GM21423 (cell line): ENCODE data around the gene CDR2.
"Not testable (repeated sequence)": the region's sequence is repeated elsewhere in the genome, so short reads cannot be mapped to it uniquely, and the experiment has no call there.

ENCODE experiments used
- ATAC-seq: cut with Tn5 transposase; IDR thresholded peaks from one replicate; pipeline ENCODE4 v1.9.1; 2021; ENCODE audit warnings: mild to moderate bottlenecking, moderate library complexity; ENCODE audit not compliant: unreplicated experiment

The CDR2 gene

DNA sequence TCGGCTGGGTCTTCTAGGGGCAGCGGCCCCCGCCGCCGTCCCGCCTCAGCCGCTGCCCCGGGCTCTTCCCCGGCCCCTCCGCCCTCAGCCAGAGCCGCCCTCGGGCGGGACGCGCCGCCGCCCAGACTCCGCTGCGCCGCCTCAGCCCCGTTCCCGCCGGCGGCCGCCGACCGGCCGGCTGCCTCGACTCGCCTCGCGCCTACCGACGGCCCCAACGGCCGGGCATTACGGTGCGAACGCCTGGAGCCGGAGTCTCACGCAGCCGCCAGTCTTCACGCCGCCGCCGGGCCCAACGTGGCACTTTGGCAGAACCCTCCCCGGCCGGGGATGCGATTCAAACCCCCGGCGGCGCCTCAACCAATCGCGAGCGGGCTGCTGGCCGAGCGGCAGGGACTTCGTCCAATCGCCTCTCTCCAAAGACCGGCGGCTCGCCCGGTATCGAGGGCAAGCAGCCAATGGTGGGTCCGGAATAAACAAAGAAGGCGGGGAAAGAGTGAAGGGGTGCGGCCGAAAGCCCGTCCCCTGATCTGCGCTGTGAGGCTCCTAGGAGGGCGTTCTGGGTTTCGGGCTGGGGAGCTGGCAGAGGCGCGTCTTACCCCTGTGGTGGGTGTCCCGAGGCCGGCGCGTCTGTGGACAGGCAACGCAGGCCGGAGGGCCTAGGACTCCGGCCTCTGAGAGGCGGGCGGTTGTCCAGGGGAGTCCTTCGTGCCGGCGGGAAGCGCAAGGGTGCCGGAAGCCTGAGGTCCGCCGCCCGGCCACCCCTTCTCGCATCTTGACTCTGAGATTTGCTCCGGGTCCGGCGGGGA is at the start of gene CDR2:
Gene CDR2, minus strand, starts transcription at position 309 of the 806 bp plus-strand sequence. CDS start 310 bp downstream, outside the sequence.
- ATAC-seq: peak; percentile 90

DNA sequence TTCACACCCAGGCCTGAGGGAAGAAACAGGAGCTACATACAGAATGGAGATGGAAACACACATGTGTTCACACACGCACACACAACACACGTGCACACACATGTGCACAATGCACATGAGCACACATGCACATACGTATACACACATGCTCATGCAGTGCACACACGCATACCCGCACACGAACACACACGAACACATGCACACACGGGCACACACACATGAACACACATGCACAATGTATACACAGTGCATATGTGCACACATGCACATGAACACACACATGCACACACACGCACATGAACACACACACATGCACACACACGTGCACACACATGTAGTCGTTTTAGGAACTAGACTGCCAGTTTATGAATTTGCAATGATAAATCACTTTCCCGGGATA is 49.3 kb upstream of the CDR2 start:
- no peak for ATAC-seq

DNA sequence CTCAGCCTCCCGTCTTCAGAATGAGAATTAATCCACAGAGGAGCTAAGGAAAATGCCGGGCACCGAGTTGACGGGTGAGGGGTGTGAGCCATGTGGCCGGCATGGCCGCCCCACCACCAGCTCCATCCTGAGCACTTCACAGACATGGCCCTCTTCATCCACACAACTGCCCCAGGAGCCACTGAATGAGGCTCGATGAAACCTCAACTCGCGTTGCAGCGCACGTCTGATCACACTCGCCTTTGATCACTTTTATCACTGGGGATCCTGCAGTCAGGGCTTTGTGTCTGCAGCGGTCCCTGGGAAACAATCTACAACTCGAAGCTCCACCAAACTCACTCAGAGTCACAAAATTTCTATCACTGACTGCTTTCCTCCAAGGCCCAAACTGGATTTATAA is 46.7 kb upstream of the CDR2 start:
- no peak for ATAC-seq

DNA sequence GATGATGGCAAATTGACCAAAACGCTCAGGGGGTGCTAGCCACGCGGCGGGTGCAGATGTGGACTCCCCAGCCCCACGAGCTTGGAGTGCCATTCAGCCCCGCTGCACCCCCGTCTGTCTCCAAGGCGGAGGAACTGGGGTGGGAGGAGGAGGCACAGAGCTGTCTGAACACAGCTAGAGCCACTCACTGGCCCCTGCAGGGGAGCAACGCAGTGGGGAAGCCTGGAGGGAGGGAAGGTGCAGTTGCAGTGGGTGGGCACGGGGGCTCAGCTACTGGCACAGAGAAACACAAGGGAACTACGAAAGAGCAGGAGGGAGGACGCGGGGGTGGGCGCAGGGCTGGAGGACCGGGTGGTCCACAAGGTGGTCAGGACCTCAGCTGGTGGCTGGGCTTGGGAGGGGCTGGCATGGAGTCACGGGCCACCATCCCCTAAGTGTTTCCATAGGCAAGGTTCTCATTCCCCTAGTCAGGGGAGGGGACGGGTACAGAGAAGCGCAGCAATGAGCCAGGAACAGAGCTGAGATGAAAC is 46.3 kb upstream of the CDR2 start:
- ATAC-seq: no peak

DNA sequence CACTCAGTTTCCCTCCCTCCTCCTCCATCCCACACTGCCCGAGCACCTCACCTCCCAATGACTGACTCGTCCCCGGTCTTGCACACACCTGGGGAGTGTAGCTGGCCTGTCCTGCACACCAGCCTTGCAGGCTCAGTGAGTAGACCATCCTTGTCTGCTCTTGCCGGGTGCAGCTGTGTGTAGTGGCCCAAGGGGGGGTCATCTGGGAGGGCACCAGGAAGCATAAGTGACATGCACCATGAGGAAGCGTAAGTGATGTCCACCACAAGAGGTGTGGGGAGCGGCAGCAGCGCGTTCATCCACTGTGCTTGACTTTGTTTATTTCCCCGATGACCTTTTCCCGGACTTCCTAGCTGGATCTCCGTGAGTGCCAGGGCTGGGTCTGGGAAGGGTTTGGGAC is 45.5 kb upstream of the CDR2 start:
- ATAC-seq: no peak

DNA sequence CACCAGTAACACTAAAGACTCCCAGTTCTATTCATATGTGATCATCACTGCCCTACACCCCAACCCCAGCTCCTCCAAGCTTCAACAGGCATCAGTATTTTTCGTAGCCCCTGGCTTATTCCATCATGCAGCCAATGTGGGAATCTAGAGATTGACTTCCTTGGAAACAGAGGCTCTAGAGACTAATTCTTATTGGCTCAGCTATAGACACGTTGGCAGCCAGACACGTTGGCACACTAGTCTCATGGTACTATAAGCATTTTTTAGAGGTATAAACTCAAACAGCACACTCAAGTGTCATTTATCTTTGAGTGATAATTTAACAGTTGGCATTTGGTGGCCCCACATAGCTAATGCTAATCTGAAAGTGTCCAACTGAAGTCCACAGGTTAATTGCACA is 44.4 kb upstream of the CDR2 start:
- ATAC-seq: no peak

DNA sequence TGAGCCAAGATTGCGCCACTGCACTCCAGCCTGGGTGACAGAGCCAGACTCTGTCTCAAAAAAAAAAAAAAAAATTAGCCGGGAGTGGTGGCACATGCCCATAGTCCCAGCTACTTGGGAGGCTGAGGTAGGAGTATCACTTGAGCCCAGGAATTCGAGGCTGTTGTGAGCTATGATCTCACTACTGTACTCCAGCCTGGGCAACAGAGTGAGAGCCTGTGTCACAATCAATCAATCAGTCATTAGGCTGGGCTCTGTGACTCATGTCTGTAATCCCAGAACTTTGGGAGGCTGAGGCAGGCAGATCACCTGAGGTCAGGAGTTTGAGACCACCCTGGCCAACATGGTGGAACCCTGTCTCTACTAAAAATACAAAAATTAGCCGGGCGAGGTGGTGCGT is 43.4 kb upstream of the CDR2 start:
- ATAC-seq: not testable (repeated sequence)

DNA sequence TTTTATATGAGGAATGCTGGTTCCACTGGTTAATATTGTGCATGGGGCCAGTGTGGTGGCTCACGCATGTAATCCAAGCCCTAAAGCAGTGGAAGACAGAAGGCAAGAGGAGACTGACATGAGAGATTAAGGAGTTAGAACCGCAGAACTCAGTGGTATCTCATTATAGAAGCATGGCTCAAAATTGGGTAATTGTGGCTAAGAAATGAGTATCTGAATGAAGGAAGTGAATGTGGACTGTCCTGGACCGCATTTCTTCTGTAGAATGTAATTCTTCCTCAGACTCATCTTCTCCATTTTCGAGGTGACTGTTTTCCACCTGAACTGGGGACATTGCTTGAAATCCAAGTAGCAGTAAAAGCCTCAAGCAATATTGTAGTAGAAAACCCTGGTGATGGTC is 42.6 kb upstream of the CDR2 start:
- ATAC-seq: no peak

DNA sequence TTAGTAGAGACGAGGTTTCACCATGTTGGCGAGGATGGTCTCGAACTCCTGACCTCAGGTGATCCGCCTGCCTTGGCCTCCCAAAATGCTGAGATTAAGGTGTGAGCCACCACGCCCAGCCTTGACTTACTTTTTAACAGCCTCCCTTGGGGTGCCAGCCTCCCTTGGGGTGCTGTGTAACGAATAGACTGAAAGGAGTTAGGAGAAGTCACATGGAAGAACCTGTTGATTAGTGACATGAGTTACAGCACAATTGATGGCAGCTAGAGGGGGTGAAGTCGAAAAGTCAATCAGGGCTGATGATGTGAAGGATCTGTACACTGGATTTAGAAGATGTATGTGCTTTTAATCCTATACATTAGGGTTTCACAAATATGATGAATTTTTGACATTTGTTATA is 39.4 kb upstream of the CDR2 start:
- no peak for ATAC-seq

DNA sequence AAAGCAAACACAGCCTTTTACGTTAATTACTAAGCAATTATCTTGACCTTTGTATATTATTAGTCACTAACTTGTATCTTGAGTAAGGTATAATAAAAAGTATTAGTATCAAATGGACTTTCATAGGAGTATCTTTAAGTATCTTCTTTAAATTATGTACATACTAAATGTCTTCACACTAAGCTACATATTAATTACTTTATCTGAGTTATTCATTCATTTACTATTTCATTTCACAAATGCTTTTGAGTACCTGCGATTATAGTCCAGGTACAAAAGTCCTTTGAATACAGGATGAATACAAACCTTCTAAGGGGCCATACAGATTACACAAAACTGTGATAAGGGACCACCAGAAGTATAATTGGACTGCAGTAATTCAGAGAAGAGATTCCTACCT is 33.1 kb upstream of the CDR2 start:
- no peak for ATAC-seq

DNA sequence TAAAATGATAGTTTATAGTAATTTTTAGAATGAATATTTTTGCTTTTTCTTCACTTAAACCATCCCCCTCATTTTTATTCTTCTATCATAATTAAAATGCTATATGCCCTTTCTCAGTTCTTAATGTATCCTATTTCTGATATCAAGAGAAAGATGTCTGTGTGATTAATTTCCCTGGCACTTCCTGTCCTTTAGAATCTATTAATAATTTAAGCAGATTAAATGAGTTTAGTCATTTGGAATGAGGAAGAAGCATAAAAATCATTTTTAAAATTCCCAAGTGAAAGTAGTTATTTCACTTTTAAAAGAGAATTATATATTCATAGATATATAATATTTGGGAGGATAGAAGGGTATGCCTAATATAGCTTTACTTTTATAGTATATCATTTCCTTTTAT is 27.8 kb upstream of the CDR2 start:
- no peak for ATAC-seq

DNA sequence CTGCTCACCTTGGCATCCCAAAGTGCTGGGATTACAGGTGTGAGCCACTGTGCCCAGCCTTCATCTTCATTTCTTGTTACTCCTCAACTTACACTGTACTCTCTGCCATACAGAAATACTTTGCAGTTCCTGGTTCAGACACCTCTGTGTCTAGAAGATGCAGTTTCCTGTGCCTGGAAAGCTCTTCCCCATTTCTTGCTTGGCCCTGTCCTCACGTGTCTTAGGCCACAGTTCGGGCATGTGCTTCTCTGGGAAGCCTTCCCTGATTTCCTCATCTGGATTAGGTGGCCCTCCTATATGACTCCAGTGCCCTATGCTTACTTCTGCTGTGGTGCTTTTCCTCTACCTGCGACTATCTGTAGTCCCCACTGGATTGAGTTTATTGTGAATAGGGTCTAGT is 26.5 kb upstream of the CDR2 start:
- ATAC-seq: no peak

DNA sequence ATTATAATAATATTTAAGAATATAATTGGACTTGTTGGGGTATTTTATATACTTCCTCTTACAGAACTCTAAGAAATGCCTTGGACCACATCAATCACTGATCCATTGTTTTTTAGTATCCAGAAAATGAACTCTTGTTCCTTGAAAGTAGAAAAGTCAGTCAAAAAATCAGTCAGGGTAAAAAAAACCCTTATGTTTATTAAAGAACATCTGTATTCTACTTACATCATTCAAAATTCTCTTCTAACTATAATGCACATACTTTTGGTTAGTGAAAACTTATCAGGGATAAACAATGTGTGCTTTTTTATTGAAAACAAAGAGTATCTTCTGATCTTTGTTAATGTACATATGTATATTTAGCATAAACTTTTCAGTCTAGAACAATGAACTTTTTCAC is 23.5 kb upstream of the CDR2 start:
- ATAC-seq: no peak

DNA sequence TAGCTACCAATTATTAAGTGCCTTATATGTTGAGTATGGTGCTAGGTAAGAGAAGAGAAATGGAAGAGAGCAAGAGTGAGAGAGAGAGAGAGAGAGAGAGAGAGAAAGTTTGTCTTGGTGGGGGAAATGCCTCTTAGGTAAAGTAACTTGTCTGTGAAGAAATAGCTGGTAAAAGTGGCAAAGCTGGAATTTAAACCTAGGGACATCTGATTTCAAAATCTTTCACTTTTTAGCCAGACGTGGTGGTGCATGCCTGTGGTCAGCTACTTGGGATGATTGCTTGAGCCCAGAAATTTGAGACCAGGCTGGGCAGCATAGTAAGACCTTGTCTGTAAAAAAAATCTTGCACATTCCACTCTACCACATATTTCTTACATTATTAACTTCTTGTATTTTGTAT is 23.0 kb upstream of the CDR2 start:
- ATAC-seq: no peak

DNA sequence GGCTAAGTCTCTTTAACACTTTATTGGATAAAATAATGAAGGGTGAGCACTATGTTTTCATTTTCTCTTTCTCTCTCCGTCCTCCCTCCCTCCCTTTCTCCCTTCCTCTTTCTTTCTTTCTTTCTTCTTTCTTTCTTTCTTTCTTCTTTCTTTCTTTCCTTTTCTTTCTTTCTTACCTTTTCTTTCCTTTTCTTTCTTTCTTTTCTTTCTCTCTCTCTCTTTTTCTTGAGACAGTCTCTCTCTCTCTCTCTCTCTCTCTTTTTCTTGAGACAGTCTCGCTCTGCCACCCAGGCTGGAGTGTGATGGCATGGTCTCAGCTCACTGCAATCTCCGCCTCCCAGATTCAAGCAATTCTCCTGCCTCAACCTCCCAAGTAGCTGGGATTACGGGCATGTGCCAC is 21.5 kb upstream of the CDR2 start:
- ATAC-seq: no peak

DNA sequence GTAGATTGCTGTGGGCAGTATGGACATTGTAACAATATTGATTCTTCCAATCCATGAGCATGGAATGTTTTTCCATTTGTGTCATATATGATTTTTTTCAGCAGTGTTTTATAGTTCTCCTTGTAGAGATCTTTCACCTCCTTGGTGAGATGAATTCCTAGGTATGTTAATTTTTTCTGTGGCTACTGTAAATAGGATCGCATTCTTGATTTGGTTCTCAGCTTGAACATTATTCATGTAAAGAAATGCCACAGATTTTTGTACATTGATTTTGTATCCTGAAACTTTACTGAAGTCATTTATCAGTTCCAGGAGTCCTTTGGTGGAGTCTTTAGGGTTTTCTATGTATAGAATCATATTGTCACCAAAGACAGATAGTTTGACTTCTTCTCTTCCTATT is 19.7 kb upstream of the CDR2 start:
- no peak for ATAC-seq

DNA sequence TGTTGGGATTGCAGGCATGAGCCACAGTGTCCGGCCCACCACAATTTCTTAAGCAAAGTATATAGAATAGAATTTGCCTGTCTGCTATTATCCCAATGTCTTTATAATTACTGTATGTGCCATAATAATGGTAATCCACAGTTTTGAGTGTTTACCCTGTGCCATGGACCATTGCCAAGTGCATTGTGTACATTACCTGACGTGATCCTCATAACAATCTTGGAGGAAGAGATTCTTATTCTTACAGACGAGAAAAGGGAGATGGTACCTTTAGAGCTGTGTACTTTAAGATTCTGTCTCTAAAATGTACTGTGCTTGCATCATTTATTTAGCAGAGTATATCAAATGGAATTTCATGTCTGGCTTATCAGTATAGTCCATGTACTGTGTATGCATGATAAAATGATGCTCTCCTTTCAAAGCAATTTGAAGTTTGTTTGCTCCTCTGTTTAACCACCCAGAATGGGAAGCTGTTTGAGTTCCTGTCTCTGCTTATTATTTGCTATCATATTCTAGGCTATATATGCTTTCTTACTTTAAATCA is 13.8 kb upstream of the CDR2 start:
- ATAC-seq: no peak

DNA sequence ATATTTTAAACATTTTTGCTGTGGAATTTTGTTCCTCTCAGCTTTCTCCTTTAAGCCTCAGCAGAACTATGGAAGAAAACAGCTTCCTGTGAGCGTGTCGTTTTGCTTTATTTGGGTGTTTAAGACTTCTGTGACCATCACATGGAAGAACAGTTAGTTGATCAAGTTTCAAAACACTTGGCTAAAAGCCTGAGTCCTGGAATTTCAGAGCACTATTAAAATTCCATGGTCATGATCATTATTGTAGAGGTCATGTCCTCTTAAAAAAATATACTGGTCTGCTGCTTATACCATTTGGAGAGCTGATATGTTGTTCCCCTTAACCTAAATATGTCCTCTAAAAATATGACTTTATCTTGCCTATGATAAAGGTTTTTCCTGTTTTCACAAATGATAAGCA is 12.6 kb upstream of the CDR2 start:
- ATAC-seq: no peak

DNA sequence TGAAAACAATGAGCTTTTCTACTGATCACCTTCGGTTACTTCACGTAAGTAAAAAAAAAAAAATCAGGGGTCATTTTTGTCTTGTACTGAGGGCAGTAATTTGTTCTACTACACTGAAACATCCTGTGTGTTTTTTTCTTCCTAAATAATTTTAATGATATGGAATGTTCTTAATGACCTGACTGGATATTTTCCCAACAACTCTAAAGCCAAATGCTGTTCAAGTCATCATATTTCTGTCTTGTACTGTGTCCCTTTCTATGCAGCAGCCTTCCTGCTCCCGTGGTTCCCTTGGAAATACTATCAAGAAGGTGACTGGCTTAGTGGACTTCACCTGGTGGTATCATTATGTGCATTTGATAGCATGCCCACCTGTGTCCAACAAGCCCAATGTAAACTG is 10.8 kb upstream of the CDR2 start:
- ATAC-seq: no peak

DNA sequence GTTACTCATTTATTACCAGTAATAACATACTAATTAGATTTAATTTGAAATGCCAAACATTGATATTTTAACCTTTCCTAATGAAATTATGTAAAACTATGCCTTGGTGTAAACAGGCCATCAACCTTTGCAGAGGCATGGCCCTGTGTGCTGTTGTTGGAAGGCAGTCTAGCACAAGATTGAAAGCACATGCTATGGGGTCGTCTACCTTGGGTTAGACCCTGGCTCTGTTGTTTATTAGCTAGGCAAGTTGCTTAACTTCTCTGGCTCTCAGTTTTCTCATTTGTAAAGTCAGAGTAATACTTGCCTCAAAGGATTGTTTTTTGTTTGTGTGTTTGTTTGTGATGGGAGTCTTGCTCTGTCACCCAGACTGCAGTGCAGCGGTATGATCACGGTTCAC is 9.4 kb upstream of the CDR2 start:
- no peak for ATAC-seq

DNA sequence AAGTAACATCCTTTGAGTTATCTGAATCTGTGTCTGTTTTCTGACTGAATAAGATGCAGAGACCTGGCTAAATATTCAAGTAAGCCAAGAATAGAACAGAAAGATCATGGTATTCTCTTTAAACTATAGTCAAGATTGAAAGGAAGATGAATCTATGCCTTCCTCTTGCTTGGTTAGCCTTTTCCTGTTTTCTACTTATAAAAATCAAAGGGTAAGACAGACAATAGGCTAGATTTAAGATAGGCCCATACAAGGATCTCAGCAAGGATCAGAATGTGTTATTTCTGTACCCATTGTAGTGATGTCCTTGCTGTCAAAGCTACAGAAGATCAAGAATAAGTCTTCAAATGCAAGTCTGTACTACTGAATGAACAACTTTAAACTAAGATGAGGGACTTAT is 7.0 kb upstream of the CDR2 start:
- no peak for ATAC-seq

DNA sequence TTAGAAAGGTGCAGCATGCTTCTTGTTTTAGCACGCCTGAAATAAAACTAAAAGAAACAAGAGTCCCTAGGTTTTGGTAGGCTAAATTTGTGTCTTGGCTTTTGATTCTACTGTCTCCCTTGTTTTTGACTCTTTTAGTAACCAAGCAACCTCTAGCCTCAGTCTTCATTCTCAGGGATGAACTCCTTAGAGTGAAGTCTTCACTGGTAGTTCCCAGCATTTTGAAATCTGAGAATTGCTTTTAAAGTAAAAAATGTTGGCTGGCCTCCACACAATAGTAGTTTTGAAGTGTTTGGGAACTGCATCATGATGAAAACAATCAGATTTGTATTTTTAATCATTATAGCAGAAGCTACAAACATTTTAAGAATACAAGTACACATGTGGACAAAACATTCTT is 6.1 kb upstream of the CDR2 start:
- ATAC-seq: no peak

DNA sequence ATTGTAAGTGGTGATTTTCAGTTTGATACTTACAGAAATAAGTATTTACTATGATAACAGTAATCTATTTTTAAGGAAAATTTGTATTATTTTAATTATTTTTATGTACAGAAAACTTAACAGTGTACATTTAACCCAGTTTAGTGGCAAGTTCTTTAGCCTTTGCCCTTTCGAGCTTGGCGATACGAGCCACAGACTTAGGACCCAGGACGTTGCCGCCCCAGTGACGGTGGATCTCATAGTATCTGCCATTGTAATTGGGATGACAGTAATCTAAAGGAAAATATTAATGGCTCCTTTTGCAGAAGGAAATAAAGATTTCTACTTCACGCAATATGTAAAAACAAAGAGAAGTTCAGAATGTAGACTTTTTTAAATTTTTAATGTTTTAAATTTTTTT is 5.2 kb upstream of the CDR2 start:
- ATAC-seq: no peak
